Measurements from ENCODE around the gene CLGN. TPM values are rescaled to one million over a fixed set of nuclear protein-coding genes. Genes with fewer than 3 reads are reported as not detected.

Gene CLGN, protein sequence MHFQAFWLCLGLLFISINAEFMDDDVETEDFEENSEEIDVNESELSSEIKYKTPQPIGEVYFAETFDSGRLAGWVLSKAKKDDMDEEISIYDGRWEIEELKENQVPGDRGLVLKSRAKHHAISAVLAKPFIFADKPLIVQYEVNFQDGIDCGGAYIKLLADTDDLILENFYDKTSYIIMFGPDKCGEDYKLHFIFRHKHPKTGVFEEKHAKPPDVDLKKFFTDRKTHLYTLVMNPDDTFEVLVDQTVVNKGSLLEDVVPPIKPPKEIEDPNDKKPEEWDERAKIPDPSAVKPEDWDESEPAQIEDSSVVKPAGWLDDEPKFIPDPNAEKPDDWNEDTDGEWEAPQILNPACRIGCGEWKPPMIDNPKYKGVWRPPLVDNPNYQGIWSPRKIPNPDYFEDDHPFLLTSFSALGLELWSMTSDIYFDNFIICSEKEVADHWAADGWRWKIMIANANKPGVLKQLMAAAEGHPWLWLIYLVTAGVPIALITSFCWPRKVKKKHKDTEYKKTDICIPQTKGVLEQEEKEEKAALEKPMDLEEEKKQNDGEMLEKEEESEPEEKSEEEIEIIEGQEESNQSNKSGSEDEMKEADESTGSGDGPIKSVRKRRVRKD
- total RNA-seq (under 1 TPM; 0.22 to 0.67 (median 0.38) TPM), polyA plus RNA-seq (under 1 TPM; 0.14 to 0.89 (median 0.40) TPM)
- long read RNA-seq, donor 1: 0 reads
- long read RNA-seq, donor 2, partial matches to known transcripts: 1 of 1 reads
- long read RNA-seq, donor 2, other reads (novel, unspliced or antisense): 0 of 1 reads

DNA sequence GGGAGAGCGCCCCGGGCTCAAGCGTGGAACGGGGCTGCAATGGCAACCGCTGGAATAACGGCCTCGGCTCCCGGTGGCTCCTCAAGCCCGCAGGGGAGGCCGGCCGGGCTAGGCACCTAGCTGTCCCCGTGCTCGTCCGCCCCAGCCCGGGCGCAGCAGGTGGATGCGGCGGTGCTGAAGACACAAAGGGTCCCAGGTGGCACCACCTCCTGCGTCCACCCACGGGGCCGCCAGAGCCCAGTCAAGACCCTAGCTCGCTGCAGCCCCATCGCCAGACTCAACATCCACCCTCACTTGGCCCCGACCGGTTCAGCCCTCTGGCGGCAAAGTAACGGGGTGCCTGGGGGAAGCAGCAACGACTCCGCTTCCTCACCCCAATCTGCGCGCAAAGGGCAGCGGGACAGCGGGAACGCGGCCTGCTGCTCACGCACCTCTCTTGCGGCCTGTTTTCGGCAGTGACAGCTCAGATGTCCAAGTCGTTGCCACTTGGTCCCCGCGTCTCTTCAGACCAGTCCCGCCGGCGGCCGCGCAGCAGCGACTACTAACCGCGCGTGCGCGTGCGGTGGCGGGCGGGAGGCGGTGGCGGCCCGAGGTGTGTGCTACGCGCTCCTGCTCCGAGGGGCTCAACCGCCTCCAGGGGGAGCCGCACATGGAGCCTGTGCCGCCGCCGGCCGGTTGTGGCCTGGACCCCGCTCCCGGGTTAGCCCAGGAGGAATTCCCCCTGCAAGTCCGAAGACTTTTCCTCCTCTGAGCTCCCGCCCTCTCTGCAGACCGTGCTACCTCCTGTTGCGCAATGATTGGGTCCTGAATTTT lies at the start of gene CLGN:
TSS of gene CLGN (minus strand) at position 543 of the 813 bp plus-strand sequence. CDS start 14,570 bp downstream, outside the sequence.
- no peaks in the 10 kb centered on the region for H3K9me3 ChIP-seq
- peak within 1 kb of the TSS; percentile 79 for H3K4me3 ChIP-seq
- TF ChIP-seq, protein P1, sequence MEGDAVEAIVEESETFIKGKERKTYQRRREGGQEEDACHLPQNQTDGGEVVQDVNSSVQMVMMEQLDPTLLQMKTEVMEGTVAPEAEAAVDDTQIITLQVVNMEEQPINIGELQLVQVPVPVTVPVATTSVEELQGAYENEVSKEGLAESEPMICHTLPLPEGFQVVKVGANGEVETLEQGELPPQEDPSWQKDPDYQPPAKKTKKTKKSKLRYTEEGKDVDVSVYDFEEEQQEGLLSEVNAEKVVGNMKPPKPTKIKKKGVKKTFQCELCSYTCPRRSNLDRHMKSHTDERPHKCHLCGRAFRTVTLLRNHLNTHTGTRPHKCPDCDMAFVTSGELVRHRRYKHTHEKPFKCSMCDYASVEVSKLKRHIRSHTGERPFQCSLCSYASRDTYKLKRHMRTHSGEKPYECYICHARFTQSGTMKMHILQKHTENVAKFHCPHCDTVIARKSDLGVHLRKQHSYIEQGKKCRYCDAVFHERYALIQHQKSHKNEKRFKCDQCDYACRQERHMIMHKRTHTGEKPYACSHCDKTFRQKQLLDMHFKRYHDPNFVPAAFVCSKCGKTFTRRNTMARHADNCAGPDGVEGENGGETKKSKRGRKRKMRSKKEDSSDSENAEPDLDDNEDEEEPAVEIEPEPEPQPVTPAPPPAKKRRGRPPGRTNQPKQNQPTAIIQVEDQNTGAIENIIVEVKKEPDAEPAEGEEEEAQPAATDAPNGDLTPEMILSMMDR (IDR thresholded peaks at IDR 0.05): peak; percentile 41
- no peaks in the 10 kb centered on the region for H3K4me1 ChIP-seq
- DNase-seq (peak; percentile 57 to 77), ATAC-seq (peak; percentile 80 to 98 (median 90))
- no peaks in the 10 kb centered on the region for H3K27me3 ChIP-seq (ENCODE audit: insufficient read depth in 3 of 3, low read length in 2 of 3)
- intact Hi-C loops (cut with DNase I): no loop called here
- H3K27ac ChIP-seq: no peak within 1 kb of the TSS
- 1% methylated on average over 54 to 73 of the region's 73 CpGs for WGBS, 3 donors
- no peaks in the 10 kb centered on the region for H3K36me3 ChIP-seq (ENCODE audit: insufficient read depth in 1 of 2, low read depth in 1 of 2)

DNA sequence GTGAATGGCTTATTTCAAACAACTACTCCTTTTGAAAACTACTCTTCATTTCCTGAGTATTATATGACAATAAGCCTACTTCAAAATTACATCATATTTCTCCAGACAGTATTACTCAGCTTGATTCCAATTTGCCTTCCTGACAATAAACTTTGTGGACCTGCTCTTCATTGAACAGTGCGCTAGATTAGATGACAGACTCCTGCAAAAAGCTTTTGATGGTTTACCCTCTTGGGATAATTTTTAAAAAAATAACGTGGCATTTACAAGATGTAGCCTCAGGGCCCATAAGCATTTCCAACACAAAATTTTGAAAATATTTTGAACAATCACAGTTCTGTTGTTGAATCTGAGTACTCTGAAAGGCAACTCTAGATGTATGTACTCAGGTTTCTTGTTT lies 44.7 kb upstream of the CLGN start:
- Histone ChIP-seq H3K36me3 (ENCODE audit: insufficient read depth in 1 of 2, low read depth in 1 of 2) (no peaks in the 10 kb centered on the region), H3K4me3 (no peak overlapping the region), H3K4me1 (no peaks in the 10 kb centered on the region), H3K27ac (no peak overlapping the region), H3K9me3 (no peaks in the 10 kb centered on the region), H3K27me3 (ENCODE audit: insufficient read depth in 3 of 3, low read length in 2 of 3) (peaks cover 0 to 5% (median 0%) of the 10 kb centered on the region in 3 donors)
- TF ChIP-seq, protein P1 (IDR thresholded peaks at IDR 0.05): no peak
- ATAC-seq (no peak), DNase-seq (no peak)
- intact Hi-C loops (cut with DNase I): no loop called here
- 69 to 75% (median 70%) methylated on average over 2 of the region's 2 CpGs for WGBS, 3 donors

DNA sequence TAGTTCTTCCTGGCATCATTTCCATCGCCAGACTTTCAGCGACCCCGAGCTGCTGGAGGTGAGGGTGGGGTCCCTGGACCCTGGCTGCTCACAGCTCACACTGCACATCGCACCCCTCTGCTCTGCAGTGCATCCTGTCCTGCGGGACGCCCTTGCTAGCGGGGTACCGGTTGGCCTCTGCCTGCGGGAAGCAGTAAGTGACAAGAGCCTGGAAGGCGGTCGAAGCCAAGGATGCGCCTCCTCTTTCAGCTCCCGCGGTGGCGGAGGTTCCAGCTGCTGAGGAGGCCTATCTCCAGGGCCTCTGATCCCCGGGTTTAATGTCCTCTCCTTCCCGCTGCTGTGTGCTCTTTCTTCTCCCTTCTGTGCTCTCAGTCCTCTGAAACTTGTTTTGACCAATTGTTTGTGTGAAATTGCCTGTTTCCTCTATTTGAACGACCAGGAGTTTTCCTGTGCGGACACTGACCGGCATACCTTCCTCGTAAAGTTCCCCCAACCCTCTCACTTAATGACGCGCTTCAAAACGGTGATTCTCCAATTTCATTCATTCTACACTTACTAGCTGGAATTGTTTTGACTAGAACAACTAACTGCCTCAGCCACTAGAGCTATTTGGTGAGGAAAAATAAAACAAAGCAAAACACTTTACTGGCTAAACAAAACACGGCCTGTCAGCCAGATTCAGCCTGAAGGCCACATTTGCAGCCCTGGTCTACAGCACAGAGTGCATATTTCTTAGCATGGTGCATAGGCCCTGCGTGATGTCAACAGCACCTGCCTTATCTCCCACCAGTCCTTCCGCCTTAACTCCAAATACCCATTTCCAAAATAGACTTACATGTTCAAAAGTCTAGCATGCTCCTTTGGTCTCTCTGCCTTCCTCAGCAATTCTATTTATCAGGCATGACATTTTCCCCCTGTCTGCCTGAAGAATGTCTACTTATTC lies 42.6 kb upstream of the CLGN start:
- Histone ChIP-seq H3K4me3 (no peak overlapping the region), H3K27ac (no peak overlapping the region), H3K36me3 (ENCODE audit: insufficient read depth in 1 of 2, low read depth in 1 of 2) (no peaks in the 10 kb centered on the region), H3K27me3 (ENCODE audit: insufficient read depth in 3 of 3, low read length in 2 of 3) (peaks cover 0 to 5% (median 0%) of the 10 kb centered on the region in 3 donors), H3K9me3 (no peaks in the 10 kb centered on the region), H3K4me1 (no peaks in the 10 kb centered on the region)
- no peak for ATAC-seq
- TF ChIP-seq, protein P1 (IDR thresholded peaks at IDR 0.05): no peak
- DNase-seq: peak in 1 of 2 donors; percentile 45
- WGBS, 3 donors: 29 to 47% (median 45%) methylated on average over 27 of the region's 27 CpGs
- intact Hi-C loops (cut with DNase I): no loop called here

DNA sequence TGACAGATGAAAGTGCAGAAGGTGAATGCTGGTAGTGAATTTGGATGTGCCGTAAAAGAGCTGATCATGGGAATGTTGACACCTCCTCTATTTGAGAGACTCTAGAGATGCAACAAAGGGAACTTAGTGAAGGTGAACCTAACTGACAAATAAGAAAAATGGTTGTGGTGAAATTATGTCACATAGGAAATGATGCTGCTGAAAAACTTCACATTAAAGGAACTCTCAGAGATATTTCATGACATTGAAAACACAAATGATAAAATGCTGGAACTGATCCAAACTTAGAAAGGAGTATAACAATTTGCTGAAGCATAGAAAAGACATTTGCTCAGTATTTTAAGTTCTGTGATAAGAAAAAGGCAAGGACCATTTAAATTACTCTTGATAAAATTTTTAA lies 38.7 kb upstream of the CLGN start:
- H3K27me3 ChIP-seq (ENCODE audit: insufficient read depth in 3 of 3, low read length in 2 of 3): peaks cover 0 to 5% (median 2%) of the 10 kb centered on the region in 3 donors
- TF ChIP-seq, protein P1 (IDR thresholded peaks at IDR 0.05): no peak
- intact Hi-C loops (cut with DNase I): no loop called here
- H3K27ac ChIP-seq: no peak overlapping the region
- no peak overlapping the region for H3K4me3 ChIP-seq
- no peaks in the 10 kb centered on the region for H3K9me3 ChIP-seq
- DNase-seq (no peak), ATAC-seq (no peak)
- H3K36me3 ChIP-seq (ENCODE audit: insufficient read depth in 1 of 2, low read depth in 1 of 2): no peaks in the 10 kb centered on the region
- 46 to 88% (median 57%) methylated on average over 1 of the region's 1 CpG for WGBS, 3 donors
- H3K4me1 ChIP-seq: no peaks in the 10 kb centered on the region
